ENCODE measurements around the gene PAQR3. TPM values are rescaled to one million over a fixed set of nuclear protein-coding genes. Genes with fewer than 3 reads are reported as not detected.

The PAQR3 gene
- total and polyA plus RNA-seq, 2 of the 8 experiments (the other 6 are each of a cell fraction or from before 2014, with no cell fraction given): 28.9 to 35.2 TPM

- no peak for TF ChIP-seq SIX5 (IDR thresholded peaks at IDR 0.05; ENCODE audit: low read depth, low read length)
Measured at GRCh38 chr4:78878031-78878430, 61.2 kb downstream of the PAQR3 start (continued).

Measured in H1 (cell line).